GM12878 (cell line): Measurements from ENCODE around the gene SEPTIN6. TPM values are rescaled to one million over a fixed set of nuclear protein-coding genes. Genes with fewer than 3 reads are reported as not detected.

Experiments
- BCL3 ChIP-seq: IDR thresholded peaks from 2 replicates; pipeline ENCODE4 v1.6.1; 2011; ENCODE audit warnings: borderline replicate concordance, low read depth, mild to moderate bottlenecking, moderate library complexity, low read length; ENCODE audit not compliant: insufficient read depth, poor library complexity, severe bottlenecking
- CBFB ChIP-seq: IDR thresholded peaks from 2 replicates; pipeline ENCODE4 v1.6.1; 2016; ENCODE audit warnings: antibody characterized with exemption, low read depth
- CHD4 ChIP-seq: fragments of 200-600 bp; sonication (generic); IDR thresholded peaks from 2 replicates; pipeline ENCODE4 v1.6.1; 2016; ENCODE audit warnings: mild to moderate bottlenecking
- EP300 ChIP-seq, 2 experiments: fragments of 150-350 bp in 1 of 2; IDR thresholded peaks; 2 replicates each; pipeline ENCODE4 v1.6.1; 2011 to 2012; ENCODE audit warnings: low read depth in 2 of 2, low read length in 2 of 2, borderline replicate concordance in 1 of 2, improper control_type of control experiment in 1 of 2, inconsistent platforms in 1 of 2; ENCODE audit not compliant: control insufficient read depth in 1 of 2
- ETV6 ChIP-seq, 2 experiments: fragments of 450-650 bp in 1 of 2; IDR thresholded peaks in 1 of 2; conservative IDR thresholded peaks in 1 of 2; 2 replicates each; pipeline ENCODE4 v1.6.1; 2014; ENCODE audit warnings: antibody characterized with exemption in 1 of 2, borderline replicate concordance in 1 of 2, low read depth in 1 of 2, mild to moderate bottlenecking in 1 of 2, moderate library complexity in 1 of 2
- EZH2 ChIP-seq: IDR thresholded peaks from 2 replicates; pipeline ENCODE4 v1.6.1; 2012; ENCODE audit warnings: low read depth, mild to moderate bottlenecking, control low read depth, inconsistent platforms, low read length, borderline replicate concordance; ENCODE audit not compliant: control insufficient read depth
- FOS ChIP-seq: IDR thresholded peaks from 3 replicates; pipeline ENCODE4 v1.6.1; 2011; ENCODE audit warnings: borderline replicate concordance; ENCODE audit not compliant: insufficient read length; ENCODE audit errors: extremely low read depth
- PBX3 ChIP-seq: IDR thresholded peaks from 2 replicates; pipeline ENCODE4 v1.6.1; 2011; ENCODE audit warnings: mild to moderate bottlenecking, low read depth, low read length, moderate library complexity; ENCODE audit not compliant: insufficient replicate concordance
- POLR2A ChIP-seq: IDR thresholded peaks from 2 replicates; pipeline ENCODE4 v1.6.1; 2011; ENCODE audit warnings: low read depth, mild to moderate bottlenecking, low read length
- PRDM15 ChIP-seq: fragments of 450-650 bp; formaldehyde crosslinking; IDR thresholded peaks from 2 replicates; pipeline ENCODE4 v1.4.0; 2020; ENCODE audit warnings: mild to moderate bottlenecking, moderate library complexity
- ZBTB4 ChIP-seq: fragments of 450-650 bp; formaldehyde crosslinking; IDR thresholded peaks from 2 replicates; pipeline ENCODE4 v1.4.0; 2022; ENCODE audit warnings: mild to moderate bottlenecking, moderate library complexity
- ZNF592 ChIP-seq: fragments of 450-650 bp; IDR thresholded peaks from 2 replicates; pipeline ENCODE4 v1.6.1; 2017; ENCODE audit warnings: mild to moderate bottlenecking, moderate library complexity
- polyA plus RNA-seq, 11 experiments: library from polyadenylated mRNA; depleted of rRNA in 4 of 11; unstranded in 6 of 11; stranded (reverse) in 5 of 11; fragments of >200 nt; fragmentation: Nextera tagmentation in 4 of 11; fragmentation: Illumina TruSeq in 1 of 11; extraction: Ambion mirVana in 4 of 11; extraction: Trizol in 1 of 11; gene quantifications; 1 replicate in 1 of 11; 2 replicates in 10 of 11; pipeline versions ENCODE4 v1.2.1 to v1.2.3, GENCODE V29; 2011 to 2016; ENCODE audit warnings: inconsistent platforms in 2 of 11, missing spikeins in 2 of 11, low read depth in 1 of 11
- total RNA-seq, 4 experiments: library from RNA; depleted of rRNA in 3 of 4; stranded (reverse); fragments of >200 nt in 3 of 4; fragmentation: Illumina TruSeq in 1 of 4; extraction: Trizol in 1 of 4; gene quantifications; 2 replicates each; pipeline versions ENCODE4 v1.2.1 to v1.2.3, GENCODE V29; 2013 to 2021

The SEPTIN6 gene
- total and polyA plus RNA-seq, 10 of the 15 experiments (the other 5 are each of a cell fraction or from before 2014, with no cell fraction given), result 37.2 to 353 (median 154) TPM

- TF ChIP-seq ZBTB4 (CRISPR knock-in tag) (no peak), EP300 (IDR thresholded peaks at IDR 0.05; ENCODE audit: borderline replicate concordance in 1 of 2, control insufficient read depth in 1 of 2, low read depth in 2 of 2, low read length in 2 of 2) (peak; percentile 78 to 88), ETV6 (conservative IDR thresholded peaks at IDR 0.05 in 1 of 2, IDR thresholded peaks at IDR 0.05 in 1 of 2; ENCODE audit: borderline replicate concordance in 1 of 2, low read depth in 1 of 2) (peak in 1 of 2 experiments; percentile 65; a peak in 1 of 4 replicates), BCL3 (peak; percentile 71), CHD4 (no peak), EZH2 (no peak), FOS (no peak), PRDM15 (no peak), POLR2A (no peak), CBFB (peak; percentile 73; the same call in 1 of the 2 replicates), ZNF592 (no peak), PBX3 (no peak)
Measured at GRCh38 chrX:119682019-119682989, 10.7 kb downstream of the SEPTIN6 start (continued).
